ENCODE results near the gene TBL3. TPM values are rescaled to one million over a fixed set of nuclear protein-coding genes. Genes with fewer than 3 reads are reported as not detected.

TBL3 gene
- total and polyA plus RNA-seq, 2 donors = 28.4 to 52.3 TPM

GRCh38 chr16:1941162-1942046 is 30.4 kb upstream of the TBL3 start:
- Histone ChIP-seq H3K4me3 (ENCODE audit: low read length in 2 of 2) (no peak overlapping the region), H3K9me3 (ENCODE audit: control insufficient read depth in 2 of 2, insufficient read depth in 1 of 2, low read length in 1 of 2) (no peaks in the 10 kb centered on the region), H3K27ac (ENCODE audit: low read depth in 1 of 2, low read length in 1 of 2) (no peak overlapping the region), H3K4me1 (ENCODE audit: control insufficient read depth in 2 of 2, insufficient read depth in 2 of 2, low read length in 2 of 2) (peaks cover 8 to 21% of the 10 kb centered on the region in 2 donors), H3K36me3 (ENCODE audit: control insufficient read depth in 2 of 2, insufficient read depth in 2 of 2, low read length in 1 of 2) (peaks cover 19 to 38% of the 10 kb centered on the region in 2 donors), H3K27me3 (ENCODE audit: control insufficient read depth in 2 of 2, insufficient read depth in 1 of 2, low read length in 1 of 2) (peaks cover 0 to 7% of the 10 kb centered on the region in 2 donors)
- 90% methylated on average over 30 of the region's 30 CpGs for WGBS
- no peak for DNase-seq (ENCODE audit: low read depth in 6 of 9, low spot score in 9 of 9)

GRCh38 chr16:1942047-1942809 is 29.6 kb upstream of the TBL3 start:
- Histone ChIP-seq H3K27me3 (ENCODE audit: control insufficient read depth in 2 of 2, insufficient read depth in 1 of 2, low read length in 1 of 2) (peaks cover 0 to 7% of the 10 kb centered on the region in 2 donors), H3K36me3 (ENCODE audit: control insufficient read depth in 2 of 2, insufficient read depth in 2 of 2, low read length in 1 of 2) (peaks cover 19 to 35% of the 10 kb centered on the region in 2 donors), H3K4me3 (ENCODE audit: low read length in 2 of 2) (peak overlapping the region; percentile 72 to 86), H3K4me1 (ENCODE audit: control insufficient read depth in 2 of 2, insufficient read depth in 2 of 2, low read length in 2 of 2) (peaks cover 8 to 21% of the 10 kb centered on the region in 2 donors), H3K27ac (ENCODE audit: low read depth in 1 of 2, low read length in 1 of 2) (no peak overlapping the region), H3K9me3 (ENCODE audit: control insufficient read depth in 2 of 2, insufficient read depth in 1 of 2, low read length in 1 of 2) (no peaks in the 10 kb centered on the region)
- no peak for DNase-seq (ENCODE audit: low read depth in 6 of 9, low spot score in 9 of 9)
- 20% methylated on average over 17 of the region's 17 CpGs for WGBS

- peaks cover 0 to 7% of the 10 kb centered on the region in 2 donors for H3K27me3 ChIP-seq (ENCODE audit: control insufficient read depth in 2 of 2, insufficient read depth in 1 of 2, low read length in 1 of 2)
These were observed 28.8 kb upstream of the TBL3 start, which contains the start of gene MSRB1 for GRCh38 chr16:1942810-1943726. TSS of gene MSRB1 (minus strand) at chr16:1943199. CDS start at chr16:1943156, 43 bp downstream.

GRCh38 chr16:1944612-1945199 is 27.1 kb upstream of the TBL3 start:
- Histone ChIP-seq H3K27ac (ENCODE audit: low read depth in 1 of 2, low read length in 1 of 2) (no peak overlapping the region), H3K4me1 (ENCODE audit: control insufficient read depth in 2 of 2, insufficient read depth in 2 of 2, low read length in 2 of 2) (peaks cover 8 to 21% of the 10 kb centered on the region in 2 donors), H3K4me3 (ENCODE audit: low read length in 2 of 2) (no peak overlapping the region), H3K9me3 (ENCODE audit: control insufficient read depth in 2 of 2, insufficient read depth in 1 of 2, low read length in 1 of 2) (no peaks in the 10 kb centered on the region), H3K27me3 (ENCODE audit: control insufficient read depth in 2 of 2, insufficient read depth in 1 of 2, low read length in 1 of 2) (peaks cover 0 to 7% of the 10 kb centered on the region in 2 donors), H3K36me3 (ENCODE audit: control insufficient read depth in 2 of 2, insufficient read depth in 2 of 2, low read length in 1 of 2) (peaks cover 5 to 14% of the 10 kb centered on the region in 2 donors)
- no peak for DNase-seq (ENCODE audit: low read depth in 6 of 9, low spot score in 9 of 9)
- 99% methylated on average over 21 of the region's 21 CpGs for WGBS

More at GRCh38 chr16:1942810-1943726, 28.8 kb upstream of the TBL3 start, which contains the start of gene MSRB1:
- peaks cover 17 to 29% of the 10 kb centered on the region in 2 donors for H3K36me3 ChIP-seq (ENCODE audit: control insufficient read depth in 2 of 2, insufficient read depth in 2 of 2, low read length in 1 of 2)
- DNase-seq (ENCODE audit: low read depth in 6 of 9, low spot score in 9 of 9) = peak; percentile 92 to 100 (median 99)
- H3K27ac ChIP-seq (ENCODE audit: low read depth in 1 of 2, low read length in 1 of 2) = peak within 1 kb of the TSS; percentile 26 to 78
- peak within 1 kb of the TSS; percentile 72 to 86 for H3K4me3 ChIP-seq (ENCODE audit: low read length in 2 of 2)
- peaks cover 8 to 21% of the 10 kb centered on the region in 2 donors for H3K4me1 ChIP-seq (ENCODE audit: control insufficient read depth in 2 of 2, insufficient read depth in 2 of 2, low read length in 2 of 2)
- 2% methylated on average over 77 of the region's 77 CpGs for WGBS
- no peaks in the 10 kb centered on the region for H3K9me3 ChIP-seq (ENCODE audit: control insufficient read depth in 2 of 2, insufficient read depth in 1 of 2, low read length in 1 of 2)

GRCh38 chr16:1945559-1946391 is 26.1 kb upstream of the TBL3 start:
- WGBS = 93% methylated on average over 19 of the region's 19 CpGs
- H3K27ac ChIP-seq (ENCODE audit: low read depth in 1 of 2, low read length in 1 of 2) = no peak overlapping the region
- H3K9me3 ChIP-seq (ENCODE audit: control insufficient read depth in 2 of 2, insufficient read depth in 1 of 2, low read length in 1 of 2) = no peaks in the 10 kb centered on the region
- H3K27me3 ChIP-seq (ENCODE audit: control insufficient read depth in 2 of 2, insufficient read depth in 1 of 2, low read length in 1 of 2) = peaks cover 0 to 7% of the 10 kb centered on the region in 2 donors
- H3K4me1 ChIP-seq (ENCODE audit: control insufficient read depth in 2 of 2, insufficient read depth in 2 of 2, low read length in 2 of 2) = peaks cover 8 to 21% of the 10 kb centered on the region in 2 donors
- H3K4me3 ChIP-seq (ENCODE audit: low read length in 2 of 2) = no peak overlapping the region
- H3K36me3 ChIP-seq (ENCODE audit: control insufficient read depth in 2 of 2, insufficient read depth in 2 of 2, low read length in 1 of 2) = peaks cover 0 to 4% of the 10 kb centered on the region in 2 donors
- DNase-seq (ENCODE audit: low read depth in 6 of 9, low spot score in 9 of 9) = no peak

GRCh38 chr16:1946495-1947368 is 25.1 kb upstream of the TBL3 start:
- Histone ChIP-seq H3K36me3 (ENCODE audit: control insufficient read depth in 2 of 2, insufficient read depth in 2 of 2, low read length in 1 of 2) (no peaks in the 10 kb centered on the region), H3K27ac (ENCODE audit: low read depth in 1 of 2, low read length in 1 of 2) (no peak overlapping the region), H3K4me1 (ENCODE audit: control insufficient read depth in 2 of 2, insufficient read depth in 2 of 2, low read length in 2 of 2) (peaks cover 8 to 15% of the 10 kb centered on the region in 2 donors), H3K9me3 (ENCODE audit: control insufficient read depth in 2 of 2, insufficient read depth in 1 of 2, low read length in 1 of 2) (no peaks in the 10 kb centered on the region), H3K27me3 (ENCODE audit: control insufficient read depth in 2 of 2, insufficient read depth in 1 of 2, low read length in 1 of 2) (peaks cover 0 to 7% of the 10 kb centered on the region in 2 donors), H3K4me3 (ENCODE audit: low read length in 2 of 2) (no peak overlapping the region)
- 95% methylated on average over 38 of the region's 38 CpGs for WGBS
- DNase-seq (ENCODE audit: low read depth in 6 of 9, low spot score in 9 of 9) = no peak

- WGBS = 95% methylated on average over 9 of the region's 9 CpGs
- DNase-seq (ENCODE audit: low read depth in 6 of 9, low spot score in 9 of 9) = no peak
- no peaks in the 10 kb centered on the region for H3K36me3 ChIP-seq (ENCODE audit: control insufficient read depth in 2 of 2, insufficient read depth in 2 of 2, low read length in 1 of 2)
- peaks cover 0 to 4% of the 10 kb centered on the region in 2 donors for H3K27me3 ChIP-seq (ENCODE audit: control insufficient read depth in 2 of 2, insufficient read depth in 1 of 2, low read length in 1 of 2)
- H3K27ac ChIP-seq (ENCODE audit: low read depth in 1 of 2, low read length in 1 of 2) = no peak overlapping the region
- H3K9me3 ChIP-seq (ENCODE audit: control insufficient read depth in 2 of 2, insufficient read depth in 1 of 2, low read length in 1 of 2) = no peaks in the 10 kb centered on the region
- H3K4me3 ChIP-seq (ENCODE audit: low read length in 2 of 2) = no peak overlapping the region
- H3K4me1 ChIP-seq (ENCODE audit: control insufficient read depth in 2 of 2, insufficient read depth in 2 of 2, low read length in 2 of 2) = peaks cover 3 to 9% of the 10 kb centered on the region in 2 donors
These were observed 24.5 kb upstream of the TBL3 start for GRCh38 chr16:1947369-1947670.
